HG03521 (cell line): ENCODE results near the gene RNF141.

ENCODE experiments used
- ATAC-seq: cut with Tn5 transposase; IDR thresholded peaks from one replicate; pipeline ENCODE4 v1.9.1; 2021; ENCODE audit warnings: mild to moderate bottlenecking, moderate library complexity; ENCODE audit not compliant: unreplicated experiment

Gene RNF141

GRCh38 chr11:10499874-10500601 is 40.9 kb downstream of the RNF141 start:
- ATAC-seq, result no peak

- ATAC-seq, result no peak
Observed at GRCh38 chr11:10499452-10499851, 41.5 kb downstream of the RNF141 start.

DNA sequence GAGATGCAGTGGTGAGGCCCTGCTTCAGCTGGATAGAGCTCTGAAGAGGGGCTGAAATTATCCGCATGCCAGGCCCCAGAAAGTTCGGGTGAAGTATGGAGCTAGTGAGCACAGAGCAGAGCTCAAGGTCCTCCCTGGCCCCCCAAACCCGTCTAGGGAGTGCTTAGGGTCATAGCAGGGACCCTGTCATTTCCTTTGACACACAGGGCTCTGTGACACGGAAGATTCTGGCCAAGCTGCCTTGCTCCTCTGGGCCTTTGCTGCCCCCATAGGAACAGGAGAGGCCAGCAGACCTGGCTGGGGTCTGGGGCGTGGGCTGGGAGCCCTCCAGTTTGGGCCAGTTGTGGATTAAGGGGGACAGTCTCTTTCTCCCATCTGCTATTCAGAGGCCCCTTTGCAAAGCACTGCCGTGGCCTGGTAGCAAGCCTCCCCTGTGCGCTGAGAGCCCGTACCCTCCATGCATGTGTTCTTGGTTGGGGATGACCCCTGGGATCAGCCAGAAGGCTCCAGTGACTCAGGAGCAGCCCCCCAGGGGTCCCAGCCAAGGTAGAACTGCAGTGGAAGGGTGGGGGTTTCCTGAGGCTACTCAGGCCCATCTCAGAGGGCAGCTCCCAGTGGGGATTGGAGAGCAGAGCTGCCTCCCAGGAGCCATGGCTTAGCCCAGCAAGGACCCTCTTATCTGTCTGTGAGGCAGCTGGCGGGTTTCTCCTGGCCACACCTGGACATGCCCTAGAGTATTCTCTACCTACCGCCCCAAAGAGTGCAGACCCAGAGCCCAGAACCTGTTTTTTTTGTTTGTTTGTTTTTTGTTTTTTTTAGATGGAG is 42.3 kb downstream of the RNF141 start:
- no peak for ATAC-seq

DNA sequence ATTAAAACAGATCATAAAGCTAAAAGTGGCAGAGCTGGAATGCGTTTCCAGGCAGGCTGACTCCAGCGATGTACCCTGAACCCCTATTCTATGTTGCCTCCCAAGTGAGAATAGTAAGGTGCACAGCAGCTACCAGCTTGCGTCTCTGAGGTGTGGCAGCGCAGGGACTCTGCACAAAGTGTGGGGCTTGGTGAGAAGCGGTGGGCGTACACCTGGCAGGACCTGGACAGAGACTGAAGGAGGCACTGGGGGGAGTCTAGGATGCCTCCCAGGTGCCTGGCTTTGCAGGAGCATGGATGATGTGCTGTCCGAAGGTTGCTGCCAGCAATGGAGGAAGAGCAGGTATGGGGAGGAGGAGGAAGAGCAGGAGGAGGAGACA is 43.0 kb downstream of the RNF141 start:
- ATAC-seq, result no peak

GRCh38 chr11:10497371-10498021 is 43.5 kb downstream of the RNF141 start:
- ATAC-seq, result no peak

- ATAC-seq, result no peak
Observed at GRCh38 chr11:10496296-10496936, 44.6 kb downstream of the RNF141 start.

- no peak for ATAC-seq
Observed at GRCh38 chr11:10495464-10495786, 45.6 kb downstream of the RNF141 start.

- ATAC-seq, result no peak
Observed at GRCh38 chr11:10494636-10495463, 46.1 kb downstream of the RNF141 start.

DNA sequence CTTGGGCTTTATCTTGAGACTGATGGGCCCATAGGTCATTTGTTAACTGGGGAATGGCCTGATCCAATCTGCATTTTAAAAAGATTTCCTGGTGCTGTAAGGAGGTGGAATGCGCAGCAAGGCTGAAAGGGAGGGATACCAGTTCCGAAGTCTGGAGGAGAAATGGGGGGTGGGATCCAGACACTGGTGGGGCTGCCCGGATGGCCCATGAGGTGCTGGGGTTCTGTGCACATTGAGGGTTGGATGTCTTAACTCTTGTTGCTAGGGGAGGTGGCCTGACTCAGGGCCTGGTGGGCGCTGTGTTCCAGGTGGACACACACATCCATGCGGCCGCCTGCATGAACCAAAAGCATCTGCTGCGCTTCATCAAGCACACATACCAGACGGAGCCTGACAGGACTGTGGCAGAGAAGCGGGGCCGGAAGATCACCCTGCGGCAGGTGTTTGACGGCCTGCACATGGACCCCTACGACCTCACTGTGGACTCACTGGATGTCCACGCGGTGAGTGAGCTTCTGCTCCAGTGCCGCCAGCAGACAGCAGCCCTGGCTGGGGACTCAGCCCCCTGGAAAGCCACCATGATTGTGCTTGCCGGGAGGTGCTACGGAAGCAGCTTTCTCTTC is 47.8 kb downstream of the RNF141 start:
- no peak for ATAC-seq

GRCh38 chr11:10492084-10492483 is 48.9 kb downstream of the RNF141 start:
- ATAC-seq, result no peak

- ATAC-seq, result no peak
Observed at GRCh38 chr11:10490398-10491241, 50.4 kb downstream of the RNF141 start.

DNA sequence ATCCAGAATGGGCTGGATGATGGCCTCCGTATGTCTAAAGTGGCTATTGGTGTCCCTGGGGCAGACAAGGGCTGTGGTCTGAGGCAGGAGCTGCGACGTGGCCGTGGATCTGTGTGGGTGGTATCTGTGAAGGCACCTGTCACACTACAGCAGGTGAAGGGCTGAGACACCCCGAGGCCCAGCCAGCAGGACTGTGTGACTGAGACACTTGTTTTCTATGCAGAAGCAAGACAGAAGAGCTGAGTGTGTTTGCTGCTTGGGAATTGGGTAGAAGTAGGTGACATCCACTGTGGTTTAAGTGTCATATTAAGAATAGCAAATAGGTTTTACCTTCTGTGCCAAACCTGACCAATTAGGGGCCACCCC is 51.0 kb downstream of the RNF141 start:
- no peak for ATAC-seq

- no peak for ATAC-seq
Observed at GRCh38 chr11:10488934-10489691, 51.9 kb downstream of the RNF141 start.

- ATAC-seq, result no peak
Observed at GRCh38 chr11:10488121-10488933, 52.7 kb downstream of the RNF141 start.

- ATAC-seq, result no peak
Observed at GRCh38 chr11:10487002-10487647, 53.9 kb downstream of the RNF141 start.

GRCh38 chr11:10486161-10486840 is 54.7 kb downstream of the RNF141 start:
- no peak for ATAC-seq

DNA sequence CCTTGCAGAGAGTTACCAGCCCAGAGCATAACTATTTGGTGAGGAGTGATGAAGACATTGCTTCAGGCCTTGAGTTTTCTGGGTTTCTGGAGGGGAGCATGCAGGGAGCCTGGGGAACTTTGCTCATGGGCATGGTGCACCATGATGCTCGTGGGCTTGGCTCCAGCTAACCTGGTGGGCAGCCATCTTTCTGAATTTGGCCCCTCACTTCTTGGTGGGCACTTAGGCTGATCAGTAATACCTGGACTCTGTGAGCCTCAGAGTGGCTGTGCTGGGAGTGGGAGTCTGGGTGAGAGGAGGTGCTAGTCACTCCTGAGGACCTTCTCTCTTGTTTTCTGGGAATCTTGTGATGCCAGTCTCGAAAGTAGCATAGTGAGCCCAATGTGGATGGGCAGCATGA is 55.3 kb downstream of the RNF141 start:
- ATAC-seq, result no peak
